ENCODE data around the gene SH3RF2.

SH3RF2 gene

DNA sequence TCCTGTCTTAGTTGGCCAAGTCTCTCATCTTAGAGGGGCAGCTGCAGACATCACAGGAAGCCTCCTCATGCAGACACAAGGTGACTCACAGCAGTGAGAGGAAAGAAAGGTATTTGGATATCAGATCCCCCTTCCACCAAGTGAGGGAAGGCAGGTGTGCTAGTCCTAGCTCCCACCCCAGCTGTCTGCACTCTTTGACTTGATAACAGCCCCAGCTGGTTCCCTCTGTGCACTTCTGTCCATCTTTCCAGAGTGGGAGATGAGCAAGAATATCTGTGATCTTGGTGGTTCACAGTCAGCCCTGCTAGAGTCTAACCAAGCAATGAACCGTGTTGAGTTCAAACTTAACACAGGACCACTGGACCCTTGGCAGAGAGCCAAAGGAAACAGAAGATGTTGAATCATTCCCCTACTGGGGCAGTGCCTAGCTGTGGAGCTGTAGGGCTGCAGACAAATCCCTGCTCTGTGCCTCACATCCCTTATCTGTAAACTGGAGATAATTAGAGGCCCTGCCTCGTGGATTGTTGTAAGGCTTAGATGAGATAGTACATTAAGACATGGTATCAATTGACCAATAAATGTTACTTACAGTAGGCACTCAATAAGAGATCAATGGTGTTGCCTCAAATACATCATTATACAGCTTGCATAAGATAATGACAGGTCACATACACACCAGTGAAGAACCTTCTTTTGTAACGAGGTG lies 39.1 kb downstream of the SH3RF2 start:
- Histone ChIP-seq H2AFZ (ENCODE audit: low read length) (no peak overlapping the region), H3K27ac (ENCODE audit: low read depth, low read length, poor library complexity, severe bottlenecking) (no peak overlapping the region), H3K27me3 (ENCODE audit: insufficient read depth, low read length) (no peaks in the 10 kb centered on the region), H3K9me2 (ENCODE audit: low read depth, low read length) (no peaks in the 10 kb centered on the region), H3K9ac (ENCODE audit: low read length) (no peak overlapping the region), H4K20me1 (ENCODE audit: insufficient read depth, low read length) (no peaks in the 10 kb centered on the region), H3K4me2 (ENCODE audit: low read length) (no peak overlapping the region), H3K4me3 (ENCODE audit: low read depth, low read length, poor library complexity, severe bottlenecking) (no peak overlapping the region), H3F3A (ENCODE audit: insufficient read depth, low read length) (no peaks in the 10 kb centered on the region), H3K36me3 (ENCODE audit: insufficient read depth, low read length) (no peaks in the 10 kb centered on the region), H3K79me2 (ENCODE audit: insufficient read depth, low read length) (no peaks in the 10 kb centered on the region), H3K4me1 (ENCODE audit: insufficient read depth, low read length, severe bottlenecking) (no peaks in the 10 kb centered on the region), H3K9me3 (ENCODE audit: low read length) (no peaks in the 10 kb centered on the region)
- TF ChIP-seq EZH2 (IDR thresholded peaks at IDR 0.05; ENCODE audit: borderline replicate concordance, low read length): no peak
- no peak for TF ChIP-seq CTCF (IDR thresholded peaks at IDR 0.05; ENCODE audit: low read length)

DNA sequence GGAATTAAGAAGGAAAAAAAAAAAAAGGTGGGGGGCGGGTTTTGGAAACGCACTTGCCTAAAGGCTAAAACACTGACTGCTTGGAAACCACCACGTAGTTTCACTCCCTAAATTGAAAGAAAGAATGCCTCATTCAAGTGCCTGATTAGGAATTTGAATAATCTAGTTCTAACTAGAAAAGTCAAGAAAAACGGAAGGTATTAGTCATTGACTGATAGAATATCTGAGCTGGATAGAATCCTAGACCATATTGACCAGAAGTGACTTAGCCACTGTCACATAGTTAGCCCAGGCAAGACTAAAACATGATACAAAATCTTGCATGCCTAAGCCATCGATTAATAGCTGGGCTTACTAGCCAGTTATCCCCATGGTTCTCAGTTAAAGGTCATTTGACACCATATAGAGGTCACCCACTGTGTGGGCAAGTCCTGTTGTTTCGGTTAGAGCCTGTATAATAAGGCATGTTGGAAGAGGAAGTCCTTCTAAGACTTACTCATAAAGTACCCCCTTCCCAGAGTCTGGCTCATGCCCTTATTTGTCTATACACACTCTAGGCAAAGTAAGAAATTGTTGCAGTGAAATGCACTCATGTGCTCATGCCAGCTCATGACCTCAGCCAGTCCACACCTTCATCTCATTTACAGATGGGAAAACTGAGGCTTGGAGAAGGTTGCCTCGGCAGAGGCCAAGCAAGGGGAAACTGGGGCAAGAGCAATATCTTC lies 40.2 kb downstream of the SH3RF2 start:
- H3K9me3 ChIP-seq (ENCODE audit: low read length): no peaks in the 10 kb centered on the region
- H3K4me3 ChIP-seq (ENCODE audit: low read depth, low read length, poor library complexity, severe bottlenecking): no peak overlapping the region
- no peak overlapping the region for H3K4me2 ChIP-seq (ENCODE audit: low read length)
- H3K9ac ChIP-seq (ENCODE audit: low read length): no peak overlapping the region
- no peaks in the 10 kb centered on the region for H3K36me3 ChIP-seq (ENCODE audit: insufficient read depth, low read length)
- no peaks in the 10 kb centered on the region for H3K27me3 ChIP-seq (ENCODE audit: insufficient read depth, low read length)
- H3K79me2 ChIP-seq (ENCODE audit: insufficient read depth, low read length): no peaks in the 10 kb centered on the region
- no peak overlapping the region for H3K27ac ChIP-seq (ENCODE audit: low read depth, low read length, poor library complexity, severe bottlenecking)
- H3K9me2 ChIP-seq (ENCODE audit: low read depth, low read length): no peaks in the 10 kb centered on the region
- H3K4me1 ChIP-seq (ENCODE audit: insufficient read depth, low read length, severe bottlenecking): no peaks in the 10 kb centered on the region
- H3F3A ChIP-seq (ENCODE audit: insufficient read depth, low read length): no peaks in the 10 kb centered on the region
- H2AFZ ChIP-seq (ENCODE audit: low read length): no peak overlapping the region
- no peaks in the 10 kb centered on the region for H4K20me1 ChIP-seq (ENCODE audit: insufficient read depth, low read length)
- TF ChIP-seq EZH2 (IDR thresholded peaks at IDR 0.05; ENCODE audit: borderline replicate concordance, low read length) (no peak), CTCF (IDR thresholded peaks at IDR 0.05; ENCODE audit: low read length) (no peak)

DNA sequence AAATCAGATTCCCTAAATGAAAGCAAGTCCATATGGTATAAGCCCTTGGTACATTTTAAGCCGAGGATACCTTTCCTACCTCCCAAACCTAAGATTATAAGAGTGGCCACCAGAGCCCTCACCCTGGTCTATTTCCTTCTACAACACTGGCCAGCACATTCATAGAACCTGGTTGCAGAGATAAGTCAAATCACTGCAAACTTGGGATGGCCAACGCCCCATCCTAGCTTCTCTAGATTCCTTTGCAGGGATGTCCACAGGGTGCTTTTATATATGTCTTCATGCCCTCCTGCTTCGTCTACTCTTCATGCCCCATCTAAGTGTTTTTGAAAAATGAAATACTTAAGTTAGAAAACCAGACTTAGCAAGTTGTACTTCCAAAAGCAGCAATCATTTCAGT lies 41.8 kb downstream of the SH3RF2 start:
- Histone ChIP-seq H2AFZ (ENCODE audit: low read length) (no peak overlapping the region), H3K36me3 (ENCODE audit: insufficient read depth, low read length) (no peaks in the 10 kb centered on the region), H3K4me1 (ENCODE audit: insufficient read depth, low read length, severe bottlenecking) (no peaks in the 10 kb centered on the region), H3K9ac (ENCODE audit: low read length) (no peak overlapping the region), H3K9me3 (ENCODE audit: low read length) (no peaks in the 10 kb centered on the region), H3K27ac (ENCODE audit: low read depth, low read length, poor library complexity, severe bottlenecking) (no peak overlapping the region), H3F3A (ENCODE audit: insufficient read depth, low read length) (no peaks in the 10 kb centered on the region), H3K4me3 (ENCODE audit: low read depth, low read length, poor library complexity, severe bottlenecking) (no peak overlapping the region), H3K79me2 (ENCODE audit: insufficient read depth, low read length) (no peaks in the 10 kb centered on the region), H3K27me3 (ENCODE audit: insufficient read depth, low read length) (no peaks in the 10 kb centered on the region), H3K4me2 (ENCODE audit: low read length) (no peak overlapping the region), H4K20me1 (ENCODE audit: insufficient read depth, low read length) (no peaks in the 10 kb centered on the region), H3K9me2 (ENCODE audit: low read depth, low read length) (no peaks in the 10 kb centered on the region)
- TF ChIP-seq EZH2 (IDR thresholded peaks at IDR 0.05; ENCODE audit: borderline replicate concordance, low read length) (no peak), CTCF (IDR thresholded peaks at IDR 0.05; ENCODE audit: low read length) (no peak)

All from OCI-LY1 (cell line).